SK-N-SH (cell line): ENCODE measurements around the gene SGCA. TPM values are rescaled to one million over a fixed set of nuclear protein-coding genes. Genes with fewer than 3 reads are reported as not detected.

ENCODE experiments used
- CTCF ChIA-PET: fragments of 300-600, 350-600 bp; formaldehyde crosslinking; extraction: SDS; loops from one replicate; lab custom pipeline; 2021; lab: Yijun Ruan, JAX
- POLR2A ChIA-PET: fragments of 350-600 bp; sonication (Branson Sonifier 250); formaldehyde crosslinking; extraction: SDS; loops from one replicate; lab custom pipeline; 2020; ENCODE audit warnings: antibody characterized with exemption, inconsistent platforms; lab: Yijun Ruan, JAX
- DNase-seq: peaks from one replicate; pipeline ENCODE4 v3.0.0; 2012
- H2AFZ ChIP-seq: fragments of 200-600 bp; sonication (generic); 2 replicates; pipeline ENCODE4 v1.8.1; 2016; ENCODE audit warnings: antibody characterized with exemption, mild to moderate bottlenecking, low read depth
- H3F3A ChIP-seq: fragments of 200-600 bp; sonication (generic); replicated peaks from 2 replicates; pipeline ENCODE3; 2016; ENCODE audit warnings: antibody characterized with exemption, mild to moderate bottlenecking; ENCODE audit not compliant: insufficient read depth
- H3K27ac ChIP-seq, 2 experiments: fragments of 200-500 bp in 1 of 2; fragments of 200-600 bp in 1 of 2; sonication (Bioruptor generic) in 1 of 2; sonication (generic), shearing (Covaris generic) in 1 of 2; 2 replicates each; pipeline versions ENCODE4 v1.5.1 to v1.6.1; 2014 to 2016; ENCODE audit warnings: low read depth in 2 of 2, inconsistent platforms in 1 of 2, low read length in 1 of 2, mild to moderate bottlenecking in 1 of 2, mixed read lengths in 1 of 2
- H3K27me3 ChIP-seq: fragments of 200-600 bp; sonication (generic), shearing (Covaris generic); 2 replicates; pipeline ENCODE4 v1.6.1; 2016; ENCODE audit warnings: mixed run types; ENCODE audit not compliant: insufficient read depth
- H3K36me3 ChIP-seq, 2 experiments: fragments of 200-500 bp in 1 of 2; fragments of 200-600 bp in 1 of 2; sonication (Bioruptor generic) in 1 of 2; sonication (generic) in 1 of 2; replicated peaks in 1 of 2; 2 replicates each; pipeline versions ENCODE3 to v1.5.1; 2014 to 2016; ENCODE audit warnings: low read length in 1 of 2, mild to moderate bottlenecking in 1 of 2; ENCODE audit not compliant: insufficient read depth in 2 of 2, control insufficient read depth in 1 of 2
- H3K4me1 ChIP-seq, 2 experiments: fragments of 200-500 bp in 1 of 2; fragments of 200-600 bp in 1 of 2; sonication (Bioruptor generic) in 1 of 2; sonication (generic), shearing (Covaris generic) in 1 of 2; 2 replicates each; pipeline versions ENCODE4 v1.5.1 to v1.6.1; 2014 to 2016; ENCODE audit warnings: low read depth in 1 of 2, low read length in 1 of 2, mixed run types in 1 of 2; ENCODE audit not compliant: insufficient read depth in 2 of 2, control insufficient read depth in 1 of 2
- H3K4me2 ChIP-seq: fragments of 200-600 bp; sonication (generic), shearing (Covaris generic); 2 replicates; pipeline ENCODE4 v1.6.1; 2017; ENCODE audit warnings: mixed run types
- H3K4me3 ChIP-seq, 2 experiments: fragments of 200-500 bp in 1 of 2; fragments of 200-600 bp in 1 of 2; sonication (Bioruptor generic) in 1 of 2; sonication (generic), shearing (Covaris generic) in 1 of 2; 2 replicates each; pipeline versions ENCODE4 v1.5.1 to v1.8.1; 2014 to 2016; ENCODE audit warnings: low read depth in 2 of 2, inconsistent platforms in 1 of 2, low read length in 1 of 2, mild to moderate bottlenecking in 1 of 2, mixed read lengths in 1 of 2, moderate library complexity in 1 of 2
- H3K79me2 ChIP-seq: fragments of 200-600 bp; sonication (generic); 2 replicates; pipeline ENCODE4 v1.8.1; 2017; ENCODE audit warnings: mild to moderate bottlenecking; ENCODE audit not compliant: insufficient read depth
- H3K9ac ChIP-seq: fragments of 200-600 bp; sonication (generic); 2 replicates; pipeline ENCODE4 v1.6.1; 2017; ENCODE audit warnings: mixed run types
- H3K9me2 ChIP-seq: fragments of 200-600 bp; sonication (generic); 2 replicates; pipeline ENCODE4 v1.6.1; 2017; ENCODE audit warnings: mixed run types
- H3K9me3 ChIP-seq: fragments of 200-600 bp; sonication (generic); 2 replicates; pipeline ENCODE4 v1.6.1; 2017; ENCODE audit warnings: mixed run types, mild to moderate bottlenecking, moderate library complexity
- H4K20me1 ChIP-seq: fragments of 200-600 bp; sonication (generic); 2 replicates; pipeline ENCODE4 v1.6.1; 2017; ENCODE audit warnings: mild to moderate bottlenecking, mixed run types; ENCODE audit not compliant: insufficient read depth
- CHD2 ChIP-seq: fragments of 150-350 bp; IDR thresholded peaks from 2 replicates; pipeline ENCODE4 v1.6.1; 2018; ENCODE audit warnings: low read length; ENCODE audit not compliant: partially characterized antibody
- FOSL2 ChIP-seq: IDR thresholded peaks from 2 replicates; pipeline ENCODE4 v1.4.0; 2012; ENCODE audit warnings: low read depth, mild to moderate bottlenecking, moderate library complexity, borderline replicate concordance
- NFIC ChIP-seq: IDR thresholded peaks from 2 replicates; pipeline ENCODE4 v1.4.0; 2012; ENCODE audit warnings: borderline replicate concordance
- NRF1 ChIP-seq: IDR thresholded peaks from 2 replicates; pipeline ENCODE4 v1.6.1; 2012; ENCODE audit warnings: low read depth, mild to moderate bottlenecking, low read length
- REST ChIP-seq: IDR thresholded peaks from 2 replicates; pipeline ENCODE4 v1.6.1; 2012; ENCODE audit warnings: mild to moderate bottlenecking, low read depth, low read length, moderate library complexity
- RXRA ChIP-seq: IDR thresholded peaks from 2 replicates; pipeline ENCODE4 v1.4.0; 2012; ENCODE audit warnings: low read depth, mild to moderate bottlenecking, borderline replicate concordance
- USF1 ChIP-seq: IDR thresholded peaks from 2 replicates; pipeline ENCODE4 v1.4.0; 2012; ENCODE audit warnings: low read depth, borderline replicate concordance
- WGBS: methylation state at CpG from one replicate; pipeline ENCODE4 v1.1.6; 2017; ENCODE audit warnings: low lambda C conversion rate; 5-methylcytosine and 5-hydroxymethylcytosine counted together
- polyA plus RNA-seq, 3 experiments: library from polyadenylated mRNA; depleted of rRNA; stranded (reverse); fragments of >200 nt; gene quantifications; 2 replicates each; pipeline ENCODE4 v1.2.3, GENCODE V29; 2012
- TF ChIP-seq, protein P1 (sequence below): IDR thresholded peaks from 2 replicates; pipeline ENCODE4 v1.4.0; 2012; ENCODE audit warnings: low read depth, borderline replicate concordance
- TF ChIP-seq, protein P2 (sequence below): fragments of 200-600 bp; sonication (generic); IDR thresholded peaks from 2 replicates; pipeline ENCODE4 v1.6.1; 2017; ENCODE audit warnings: antibody characterized with exemption, mild to moderate bottlenecking, moderate library complexity

SGCA gene
- polyA plus RNA-seq, 1 of the 3 experiments (the other 2 are of a cell fraction), result not detected

DNA sequence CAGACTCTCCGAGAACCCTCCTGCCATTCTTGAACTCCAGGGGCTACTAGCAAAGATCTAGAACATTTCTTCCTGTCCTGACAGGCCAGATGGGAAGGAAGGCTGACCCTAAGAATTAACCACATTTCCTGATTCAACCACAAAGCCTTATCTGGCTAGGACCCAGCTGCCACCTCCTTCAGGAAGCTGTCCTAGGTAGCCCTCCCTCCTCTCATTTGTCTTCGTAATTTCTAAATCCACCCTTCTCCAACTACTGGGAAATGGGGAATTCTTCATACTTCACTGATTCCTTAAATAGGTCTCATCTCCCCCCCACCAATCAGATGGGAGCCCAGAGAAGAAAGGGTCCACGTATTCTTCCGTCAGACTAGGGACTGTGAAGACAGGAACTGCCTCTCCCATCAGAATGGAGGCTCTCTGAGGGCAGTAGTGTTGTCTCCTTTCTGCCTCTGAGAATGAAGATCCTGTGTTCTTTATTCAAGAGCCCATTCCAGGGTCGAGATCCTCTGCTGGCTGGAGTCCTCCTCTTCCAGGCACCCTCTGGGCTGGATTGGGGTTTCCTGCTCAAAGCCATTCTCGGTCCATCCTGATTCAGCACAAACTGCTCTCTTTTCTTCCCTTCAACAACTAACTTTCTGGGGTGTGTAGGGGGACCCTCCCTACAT lies 38.0 kb upstream of the SGCA start:
- Histone ChIP-seq H3K79me2 (no peaks in the 10 kb centered on the region), H3K4me2 (no peak overlapping the region; the same call in 1 of the 2 replicates), H3K9me2 (no peaks in the 10 kb centered on the region), H3K4me3 (no peak overlapping the region), H3F3A (peaks cover 7% of the 10 kb centered on the region), H3K4me1 (peaks cover 2 to 17% of the 10 kb centered on the region in 2 experiments; a peak in 2 of 4 replicates), H3K36me3 (no peaks in the 10 kb centered on the region), H3K9me3 (no peaks in the 10 kb centered on the region), H3K27me3 (no peaks in the 10 kb centered on the region), H2AFZ (no peak overlapping the region), H3K9ac (no peak overlapping the region), H3K27ac (no peak overlapping the region), H4K20me1 (no peaks in the 10 kb centered on the region)
- DNase-seq, result no peak
- POLR2A ChIA-PET, result no interaction called here
- 78% methylated on average over 6 of the region's 6 CpGs for WGBS
- CTCF ChIA-PET, result interaction anchor here (2.7 to 11.3 kb wide), 3 partner anchors 11 to 34 kb away, joined by 9 to 116 read pairs (median 18); no protein-coding TSS in a partner anchor
- TF ChIP-seq REST, result peak; percentile 42; the same call in 1 of the 2 replicates
- TF ChIP-seq, protein P1, sequence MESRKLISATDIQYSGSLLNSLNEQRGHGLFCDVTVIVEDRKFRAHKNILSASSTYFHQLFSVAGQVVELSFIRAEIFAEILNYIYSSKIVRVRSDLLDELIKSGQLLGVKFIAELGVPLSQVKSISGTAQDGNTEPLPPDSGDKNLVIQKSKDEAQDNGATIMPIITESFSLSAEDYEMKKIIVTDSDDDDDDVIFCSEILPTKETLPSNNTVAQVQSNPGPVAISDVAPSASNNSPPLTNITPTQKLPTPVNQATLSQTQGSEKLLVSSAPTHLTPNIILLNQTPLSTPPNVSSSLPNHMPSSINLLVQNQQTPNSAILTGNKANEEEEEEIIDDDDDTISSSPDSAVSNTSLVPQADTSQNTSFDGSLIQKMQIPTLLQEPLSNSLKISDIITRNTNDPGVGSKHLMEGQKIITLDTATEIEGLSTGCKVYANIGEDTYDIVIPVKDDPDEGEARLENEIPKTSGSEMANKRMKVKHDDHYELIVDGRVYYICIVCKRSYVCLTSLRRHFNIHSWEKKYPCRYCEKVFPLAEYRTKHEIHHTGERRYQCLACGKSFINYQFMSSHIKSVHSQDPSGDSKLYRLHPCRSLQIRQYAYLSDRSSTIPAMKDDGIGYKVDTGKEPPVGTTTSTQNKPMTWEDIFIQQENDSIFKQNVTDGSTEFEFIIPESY, result no peak

DNA sequence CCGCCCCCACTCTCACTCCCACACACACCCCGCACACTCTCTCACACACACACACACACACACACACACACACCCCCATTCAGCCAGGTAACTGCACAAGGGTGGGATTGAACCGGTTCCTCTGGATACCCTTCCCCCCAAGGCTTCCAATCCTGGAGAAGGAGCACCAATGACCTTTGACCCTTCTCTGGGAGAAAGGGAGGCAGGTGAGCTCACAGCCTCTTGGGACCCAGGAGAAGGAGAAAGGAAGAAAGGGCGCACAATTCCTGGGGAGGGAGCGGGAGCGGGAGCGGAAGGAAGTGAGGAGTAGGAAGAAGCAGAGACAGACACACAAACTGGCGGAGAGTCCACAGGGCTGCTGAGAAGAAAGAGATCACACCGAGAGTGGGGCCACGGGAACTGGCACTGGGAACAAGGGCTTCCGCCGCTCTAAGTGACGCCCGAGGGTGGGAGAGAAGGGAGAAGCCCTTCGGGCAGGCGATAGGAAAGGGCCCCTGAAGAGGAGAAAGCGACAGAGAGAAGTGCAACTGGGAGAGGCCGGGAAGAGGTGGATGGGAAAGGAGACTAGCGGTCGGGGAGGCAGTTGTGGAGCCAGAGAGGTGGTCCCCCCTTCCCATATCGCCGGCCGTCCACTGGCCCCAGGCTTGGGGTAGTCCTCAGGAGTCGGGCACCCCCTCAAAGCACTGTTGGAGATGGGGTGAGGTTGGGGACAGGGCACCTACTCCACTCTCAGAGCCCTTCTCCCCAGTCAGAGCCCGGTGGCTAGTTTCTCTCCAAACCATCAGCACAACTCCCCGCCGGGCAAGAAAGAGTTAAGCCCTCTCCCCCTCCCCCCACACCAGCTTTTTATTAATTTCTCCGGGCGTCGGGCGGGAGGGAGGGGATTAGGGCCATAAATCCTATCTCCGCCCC lies 37.1 kb upstream of the SGCA start:
- Histone ChIP-seq H4K20me1 (0 out of 2 replicates have a peak, but pooled peaks cover 3% of the 10 kb centered on the region), H3K79me2 (no peaks in the 10 kb centered on the region), H3K36me3 (no peaks in the 10 kb centered on the region), H3F3A (peaks cover 16% of the 10 kb centered on the region), H3K4me1 (peaks cover 11 to 24% of the 10 kb centered on the region in 2 experiments; a peak in 3 of 4 replicates), H3K4me3 (peak overlapping the region; percentile 61 to 70), H3K4me2 (peak overlapping the region; percentile 99), H3K27ac (no peak overlapping the region; a peak in 1 of 4 replicates), H3K27me3 (no peaks in the 10 kb centered on the region), H2AFZ (no peak overlapping the region), H3K9me3 (no peaks in the 10 kb centered on the region), H3K9me2 (no peaks in the 10 kb centered on the region), H3K9ac (peak overlapping the region; percentile 59; the same call in 1 of the 2 replicates)
- WGBS, result 69% methylated on average over 32 of the region's 32 CpGs
- no peak for DNase-seq
- POLR2A ChIA-PET, result no interaction called here
- CTCF ChIA-PET, result interaction anchor here (1.0 to 11.3 kb wide), 2 partner anchors 15 to 41 kb away, joined by 5 to 116 read pairs; no protein-coding TSS in a partner anchor
- TF ChIP-seq FOSL2, result no peak
- no peak for TF ChIP-seq NRF1
- TF ChIP-seq USF1, result no peak
- TF ChIP-seq, protein P2, sequence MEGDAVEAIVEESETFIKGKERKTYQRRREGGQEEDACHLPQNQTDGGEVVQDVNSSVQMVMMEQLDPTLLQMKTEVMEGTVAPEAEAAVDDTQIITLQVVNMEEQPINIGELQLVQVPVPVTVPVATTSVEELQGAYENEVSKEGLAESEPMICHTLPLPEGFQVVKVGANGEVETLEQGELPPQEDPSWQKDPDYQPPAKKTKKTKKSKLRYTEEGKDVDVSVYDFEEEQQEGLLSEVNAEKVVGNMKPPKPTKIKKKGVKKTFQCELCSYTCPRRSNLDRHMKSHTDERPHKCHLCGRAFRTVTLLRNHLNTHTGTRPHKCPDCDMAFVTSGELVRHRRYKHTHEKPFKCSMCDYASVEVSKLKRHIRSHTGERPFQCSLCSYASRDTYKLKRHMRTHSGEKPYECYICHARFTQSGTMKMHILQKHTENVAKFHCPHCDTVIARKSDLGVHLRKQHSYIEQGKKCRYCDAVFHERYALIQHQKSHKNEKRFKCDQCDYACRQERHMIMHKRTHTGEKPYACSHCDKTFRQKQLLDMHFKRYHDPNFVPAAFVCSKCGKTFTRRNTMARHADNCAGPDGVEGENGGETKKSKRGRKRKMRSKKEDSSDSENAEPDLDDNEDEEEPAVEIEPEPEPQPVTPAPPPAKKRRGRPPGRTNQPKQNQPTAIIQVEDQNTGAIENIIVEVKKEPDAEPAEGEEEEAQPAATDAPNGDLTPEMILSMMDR, result no peak
- TF ChIP-seq REST, result no peak
- TF ChIP-seq NFIC, result no peak
- no peak for TF ChIP-seq CHD2
- no peak for TF ChIP-seq RXRA
